Activated CD8-positive, alpha-beta T cell treated with anti-CD3 and anti-CD28 coated beads, Interleukin-2, amount 10 ng/mL, durations not matched to agents 7 days and 5 days (primary cell): ENCODE measurements around the gene RELT. TPM values are rescaled to one million over a fixed set of nuclear protein-coding genes. Genes with fewer than 3 reads are reported as not detected.

Experiments used
- ATAC-seq: fragments of 150-1000 bp; cut with Tn5 transposase; one replicate; pipeline ENCODE4 v1.10.0; 2021; ENCODE audit warnings: moderate library complexity
- CTCF ChIA-PET: fragments of 350-600 bp; sonication (Branson Sonifier 250); formaldehyde crosslinking; loops from one replicate; lab custom pipeline; 2021; ENCODE audit warnings: antibody characterized with exemption; lab: Charles Lee
- POLR2A ChIA-PET: fragments of 350-600 bp; sonication (Branson Sonifier 250); formaldehyde crosslinking; loops from one replicate; lab custom pipeline; 2021; ENCODE audit warnings: antibody characterized with exemption; lab: Charles Lee
- DNase-seq: peaks from one replicate; pipeline ENCODE4 v3.0.0-alpha.2; 2020
- H3K27ac Mint-ChIP-seq: one replicate; pipeline ENCODE4 v1.8.0; 2021; ENCODE audit warnings: mild to moderate bottlenecking, mixed read lengths
- H3K27me3 Mint-ChIP-seq: one replicate; pipeline ENCODE4 v1.8.0; 2021; ENCODE audit warnings: low read depth, mixed read lengths
- H3K36me3 Mint-ChIP-seq: one replicate; pipeline ENCODE4 v1.8.0; 2021; ENCODE audit warnings: low read depth, mixed read lengths
- H3K4me1 Mint-ChIP-seq: one replicate; pipeline ENCODE4 v1.8.0; 2021; ENCODE audit warnings: low read depth, mixed read lengths
- H3K4me3 Mint-ChIP-seq: one replicate; pipeline ENCODE4 v1.8.0; 2021; ENCODE audit warnings: mild to moderate bottlenecking, mixed read lengths
- H3K9me3 Mint-ChIP-seq: one replicate; pipeline ENCODE4 v1.8.0; 2022; ENCODE audit warnings: mixed read lengths; ENCODE audit not compliant: insufficient read depth
- total RNA-seq, 2 experiments: library from RNA; stranded (reverse); gene quantifications; one replicate each; pipeline ENCODE4 v1.2.3, GENCODE V29; 2021

RELT gene, protein sequence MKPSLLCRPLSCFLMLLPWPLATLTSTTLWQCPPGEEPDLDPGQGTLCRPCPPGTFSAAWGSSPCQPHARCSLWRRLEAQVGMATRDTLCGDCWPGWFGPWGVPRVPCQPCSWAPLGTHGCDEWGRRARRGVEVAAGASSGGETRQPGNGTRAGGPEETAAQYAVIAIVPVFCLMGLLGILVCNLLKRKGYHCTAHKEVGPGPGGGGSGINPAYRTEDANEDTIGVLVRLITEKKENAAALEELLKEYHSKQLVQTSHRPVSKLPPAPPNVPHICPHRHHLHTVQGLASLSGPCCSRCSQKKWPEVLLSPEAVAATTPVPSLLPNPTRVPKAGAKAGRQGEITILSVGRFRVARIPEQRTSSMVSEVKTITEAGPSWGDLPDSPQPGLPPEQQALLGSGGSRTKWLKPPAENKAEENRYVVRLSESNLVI
- total RNA-seq = 10 to 100 TPM; 28.6 to 33.2 TPM

DNA sequence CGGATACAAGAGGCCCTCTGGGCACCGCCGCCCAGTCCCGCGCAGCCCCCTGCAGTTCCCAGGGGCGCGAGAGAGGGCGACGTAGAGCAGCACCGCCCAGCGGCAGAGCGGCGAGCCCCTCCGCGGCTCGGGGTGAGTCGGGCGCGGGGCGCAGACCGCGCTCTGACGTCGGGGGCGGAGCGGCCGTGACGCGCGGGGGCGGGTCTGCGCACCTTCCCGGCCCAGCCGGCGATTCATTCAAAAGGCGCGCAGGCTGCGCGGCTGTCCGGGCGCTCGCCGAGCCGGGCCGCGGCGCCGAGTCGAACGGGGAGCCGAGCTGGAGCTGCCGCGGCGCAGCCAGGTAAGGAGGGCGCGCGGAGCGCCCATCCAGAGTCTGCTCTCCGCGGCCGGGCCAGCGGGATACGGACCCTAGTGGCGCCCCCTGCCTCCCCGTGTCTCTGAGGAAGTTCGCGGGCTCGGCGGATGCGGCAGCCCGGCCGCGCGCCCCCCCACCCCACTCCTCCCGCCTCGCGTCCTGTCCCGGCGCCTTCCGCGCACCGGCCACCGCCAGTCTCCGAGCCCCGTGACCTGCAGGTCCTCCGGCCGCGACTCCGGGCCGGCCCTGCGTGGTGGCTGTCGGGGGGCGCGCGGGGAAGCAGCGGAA lies at the start of gene RELT:
Gene RELT, plus strand, starts transcription at position 240 of the 643 bp plus-strand sequence. CDS start 12,738 bp downstream, outside the sequence.
- peaks cover 69% of the 10 kb centered on the region for H3K4me1 Mint-ChIP-seq
- no peaks in the 10 kb centered on the region for H3K9me3 Mint-ChIP-seq
- CTCF ChIA-PET = interaction anchor here (1.0 to 2.0 kb wide), 2 partner anchors 9 to 25 kb away, joined by 4 to 8 read pairs; no protein-coding TSS in a partner anchor
- H3K36me3 Mint-ChIP-seq = peaks cover 15% of the 10 kb centered on the region
- DNase-seq (peak; percentile 93), ATAC-seq (peak; percentile 80)
- peak within 1 kb of the TSS; percentile 99 for H3K27ac Mint-ChIP-seq
- no peaks in the 10 kb centered on the region for H3K27me3 Mint-ChIP-seq
- H3K4me3 Mint-ChIP-seq = peak within 1 kb of the TSS; percentile 97
- POLR2A ChIA-PET = interaction anchor here (1.0 to 2.1 kb wide), 4 partner anchors 9 to 23 kb away, joined by 3 to 7 read pairs (median 3); no protein-coding TSS in a partner anchor

DNA sequence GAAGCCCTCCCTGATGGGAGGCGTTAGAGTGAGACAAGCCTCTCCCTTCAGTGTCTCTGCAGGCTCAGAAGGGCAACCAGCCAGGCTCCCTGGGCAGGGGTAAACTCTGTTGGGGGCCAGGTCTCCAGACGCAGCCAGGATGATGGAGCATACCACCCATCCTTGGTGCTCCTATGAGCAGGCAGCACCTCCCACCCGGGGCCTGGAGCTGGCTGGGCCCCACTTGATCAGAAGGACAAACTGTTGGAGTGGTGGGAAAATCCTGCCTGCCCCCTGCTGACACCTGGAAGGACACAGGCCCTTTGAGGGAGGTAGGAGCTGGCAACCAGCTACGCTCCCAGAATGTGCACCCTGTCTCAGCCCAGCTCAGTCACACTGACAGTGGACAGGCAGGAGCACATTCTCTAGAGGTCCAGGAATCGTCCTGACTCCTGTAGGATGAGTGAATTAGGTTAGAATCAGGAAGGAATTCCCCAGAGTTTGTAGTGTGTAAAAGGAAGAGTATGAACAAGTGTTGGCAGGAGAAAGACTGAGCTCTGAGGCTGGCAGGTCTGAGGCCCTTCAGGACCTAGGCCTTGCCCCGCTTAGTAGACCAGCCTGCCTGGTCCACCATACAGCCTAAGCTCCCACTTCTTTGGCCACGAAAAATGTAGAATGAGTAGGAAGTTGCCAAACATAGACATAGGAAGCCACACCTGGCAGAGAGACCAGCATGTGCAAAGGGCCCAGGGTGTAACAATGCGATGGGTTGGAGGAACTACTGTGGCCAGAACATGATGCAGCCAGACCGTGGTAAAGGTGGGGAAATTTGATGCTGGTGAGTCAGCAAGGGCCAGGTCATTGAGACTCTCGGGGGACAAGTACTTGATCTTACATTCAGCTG lies 49.0 kb upstream of the RELT start:
- peaks cover 14% of the 10 kb centered on the region for H3K4me1 Mint-ChIP-seq
- no peaks in the 10 kb centered on the region for H3K36me3 Mint-ChIP-seq
- ATAC-seq (no peak), DNase-seq (no peak)
- H3K27ac Mint-ChIP-seq = no peak overlapping the region
- no peaks in the 10 kb centered on the region for H3K9me3 Mint-ChIP-seq
- H3K27me3 Mint-ChIP-seq = peaks cover 3% of the 10 kb centered on the region
- H3K4me3 Mint-ChIP-seq = no peak overlapping the region
- ChIA-PET CTCF (interaction anchor here (0.6 to 3.1 kb wide), 6 partner anchors 9 to 299 kb away, joined by 3 to 23 read pairs (median 6); no protein-coding TSS in a partner anchor), POLR2A (no interaction called here)

DNA sequence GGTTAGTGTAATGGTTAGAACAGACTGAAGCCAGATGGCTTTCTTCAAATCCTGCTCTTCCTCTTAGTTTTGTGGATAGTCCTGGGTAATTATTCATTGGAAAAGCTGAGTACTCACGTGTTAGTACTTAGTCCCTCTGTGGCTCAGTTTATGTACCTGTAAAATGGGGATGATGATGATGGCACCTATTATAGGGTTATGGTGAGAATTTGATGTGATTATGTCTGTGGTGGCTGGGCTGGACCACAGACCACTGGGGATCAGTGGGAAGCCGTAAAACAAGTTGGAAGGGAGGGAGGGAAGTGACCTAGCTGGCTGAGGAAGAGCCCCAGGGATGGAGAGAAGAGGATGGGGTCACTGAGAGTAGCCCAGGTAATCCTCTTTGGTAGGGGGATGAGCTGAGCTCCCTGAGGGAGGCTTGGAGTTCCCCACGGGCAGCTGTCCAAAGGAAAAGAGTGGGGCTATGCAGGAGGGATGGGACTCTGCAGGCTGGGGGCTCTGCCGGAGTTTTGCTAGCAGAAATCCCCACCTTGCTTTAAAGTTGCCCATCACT lies 48.3 kb upstream of the RELT start:
- Mint-ChIP-seq H3K4me1 (peaks cover 13% of the 10 kb centered on the region), H3K9me3 (no peaks in the 10 kb centered on the region), H3K4me3 (no peak overlapping the region), H3K27me3 (peaks cover 3% of the 10 kb centered on the region), H3K27ac (no peak overlapping the region), H3K36me3 (no peaks in the 10 kb centered on the region)
- no peak for DNase-seq
- ATAC-seq = no peak
- CTCF ChIA-PET = interaction anchor here (0.6 to 3.1 kb wide), 7 partner anchors 8 to 298 kb away, joined by 3 to 23 read pairs (median 3); no protein-coding TSS in a partner anchor
- POLR2A ChIA-PET = no interaction called here

DNA sequence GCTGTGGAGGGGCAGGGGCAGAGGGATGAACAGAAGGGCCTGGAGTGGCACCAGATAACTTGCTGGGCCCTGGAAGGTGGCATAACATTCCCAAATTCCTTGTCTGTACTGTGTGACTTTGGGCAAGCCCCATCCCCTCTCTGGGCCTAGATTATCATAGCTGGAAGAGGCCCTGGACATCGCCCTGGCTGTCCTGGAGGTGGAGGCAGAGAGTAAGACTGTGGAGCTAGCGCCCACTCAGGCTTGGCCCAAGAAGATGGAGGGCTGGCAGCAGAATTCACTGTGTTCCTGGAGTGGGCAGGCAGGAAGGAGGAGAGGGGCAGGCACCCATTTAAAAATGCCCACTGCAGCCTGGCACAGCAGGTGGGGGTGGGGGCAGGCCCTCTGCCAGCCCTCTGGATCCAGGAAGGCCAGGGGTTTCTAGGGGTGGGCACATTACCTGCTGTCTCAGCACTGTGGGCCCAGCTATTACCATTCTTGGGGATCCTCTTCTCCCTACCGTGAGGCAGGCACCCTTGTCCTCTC lies 45.6 kb upstream of the RELT start:
- ChIA-PET POLR2A (interaction anchor here (0.7 kb wide), 1 partner anchor 99 kb away, joined by 3 read pairs; no protein-coding TSS in a partner anchor), CTCF (interaction anchor here (1.2 to 1.5 kb wide), 2 partner anchors 24 to 35 kb away, joined by 4 to 5 read pairs; no protein-coding TSS in a partner anchor)
- no peak overlapping the region for H3K27ac Mint-ChIP-seq
- peaks cover 11% of the 10 kb centered on the region for H3K4me1 Mint-ChIP-seq
- no peaks in the 10 kb centered on the region for H3K36me3 Mint-ChIP-seq
- ATAC-seq (no peak), DNase-seq (no peak)
- H3K27me3 Mint-ChIP-seq = peaks cover 3% of the 10 kb centered on the region
- no peaks in the 10 kb centered on the region for H3K9me3 Mint-ChIP-seq
- H3K4me3 Mint-ChIP-seq = no peak overlapping the region

DNA sequence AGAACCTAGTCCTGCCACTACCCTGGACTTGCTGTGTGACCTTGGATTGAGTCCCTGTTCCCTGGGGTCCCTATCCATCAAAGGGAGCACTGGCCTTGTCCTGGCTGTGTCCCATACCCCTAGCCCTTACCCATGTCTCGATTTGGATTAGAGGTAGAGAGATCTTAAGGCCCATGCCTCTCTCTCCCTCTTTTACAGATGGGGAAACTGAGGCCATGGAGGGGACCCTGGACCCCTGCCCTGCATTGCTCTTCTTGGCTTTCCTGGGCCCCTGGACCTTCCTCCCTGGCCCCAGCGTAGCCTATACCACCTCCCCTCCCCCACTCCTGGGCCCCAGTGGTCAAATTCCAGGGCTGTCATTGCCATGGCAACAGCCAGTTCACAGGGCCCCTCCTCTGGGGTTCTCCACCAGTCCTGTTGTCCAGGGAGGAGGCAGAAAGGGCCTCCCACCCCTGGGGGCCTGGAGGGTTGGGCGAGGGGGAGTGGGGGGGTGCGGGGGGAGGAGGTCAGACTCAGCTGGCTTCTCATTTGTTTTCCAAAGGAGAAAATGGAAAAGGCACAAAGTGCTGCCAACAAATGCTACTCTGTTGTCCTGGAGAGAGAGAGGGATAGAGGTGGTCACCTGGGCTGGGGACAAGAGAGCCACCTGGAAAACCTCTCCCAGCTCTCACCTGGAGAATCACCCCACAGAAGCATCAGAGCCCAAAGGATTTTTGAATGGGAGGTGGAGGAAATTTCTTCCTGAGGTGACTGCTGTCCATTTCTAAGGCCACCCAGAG lies 44.9 kb upstream of the RELT start:
- no peaks in the 10 kb centered on the region for H3K36me3 Mint-ChIP-seq
- ChIA-PET CTCF (interaction anchor here (1.2 to 1.5 kb wide), 2 partner anchors 25 to 36 kb away, joined by 4 to 5 read pairs; no protein-coding TSS in a partner anchor), POLR2A (interaction anchor here (0.6 to 0.7 kb wide), 2 partner anchors 92 to 98 kb away, joined by 3 read pairs; no protein-coding TSS in a partner anchor)
- no peak overlapping the region for H3K4me3 Mint-ChIP-seq
- no peaks in the 10 kb centered on the region for H3K9me3 Mint-ChIP-seq
- peaks cover 3% of the 10 kb centered on the region for H3K27me3 Mint-ChIP-seq
- DNase-seq (no peak), ATAC-seq (no peak)
- H3K4me1 Mint-ChIP-seq = peaks cover 16% of the 10 kb centered on the region
- no peak overlapping the region for H3K27ac Mint-ChIP-seq

DNA sequence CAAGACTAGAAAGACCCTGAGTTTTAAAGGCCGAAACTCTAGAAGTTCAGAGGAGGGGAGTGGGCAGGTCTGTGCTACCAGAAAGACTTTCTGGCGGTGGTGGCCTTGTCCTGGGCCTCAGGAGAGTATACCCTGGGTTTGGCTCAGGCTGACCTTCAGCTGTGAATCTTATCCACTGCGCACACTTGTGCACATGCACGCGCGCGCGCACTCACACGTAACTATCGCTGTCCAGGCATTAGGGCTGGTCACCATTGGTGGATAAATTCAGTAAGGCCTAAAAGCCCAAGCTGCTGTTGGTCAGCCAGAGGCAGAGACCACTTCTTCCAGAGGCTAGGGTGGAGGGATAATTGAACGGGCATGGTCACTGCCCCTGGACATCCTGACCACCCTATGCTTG lies 43.0 kb upstream of the RELT start:
- CTCF ChIA-PET = interaction anchor here (1.8 to 4.6 kb wide), 3 partner anchors 16 to 44 kb away, joined by 6 to 93 read pairs (median 31); partner anchors contain the start of gene ARHGEF17
- ATAC-seq (no peak), DNase-seq (no peak)
- POLR2A ChIA-PET = no interaction called here
- Mint-ChIP-seq H3K27ac (no peak overlapping the region), H3K36me3 (no peaks in the 10 kb centered on the region), H3K9me3 (no peaks in the 10 kb centered on the region), H3K4me3 (no peak overlapping the region), H3K27me3 (peaks cover 3% of the 10 kb centered on the region), H3K4me1 (peaks cover 11% of the 10 kb centered on the region)

DNA sequence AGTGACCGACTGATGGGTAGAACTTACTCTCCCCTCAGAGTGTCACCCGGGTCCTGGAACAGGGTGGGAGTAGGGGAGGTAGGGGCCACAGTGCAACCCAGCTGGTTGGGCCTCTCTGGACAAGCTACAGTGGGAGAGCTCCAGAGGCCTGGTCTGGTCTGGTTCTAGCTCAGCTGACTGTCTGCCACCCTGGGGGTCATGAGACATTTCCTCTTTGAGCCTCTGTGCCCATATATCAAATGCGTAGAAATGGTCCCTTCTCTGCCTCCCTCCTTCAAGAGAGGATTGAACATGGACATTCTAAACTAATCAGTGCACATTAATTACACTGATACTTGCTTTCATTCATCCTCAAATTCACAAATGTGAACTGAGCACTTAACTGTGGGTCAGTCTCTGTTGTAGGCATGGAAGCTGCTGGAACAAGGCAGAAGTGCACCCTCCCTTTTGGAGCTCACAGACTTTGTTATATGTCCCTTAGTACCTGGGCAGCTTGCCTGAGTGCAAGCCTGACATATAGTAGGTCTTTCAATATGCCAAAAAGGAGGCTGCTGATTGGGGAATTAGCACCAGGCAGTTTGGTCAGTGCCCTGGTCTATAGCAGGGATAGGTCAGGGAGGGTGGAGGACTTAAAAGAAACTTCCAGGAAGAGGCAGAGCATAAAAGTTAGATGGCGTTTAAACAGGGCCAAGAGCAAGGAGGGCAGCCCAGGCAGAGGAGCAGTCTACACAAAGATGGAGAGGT lies 42.4 kb upstream of the RELT start:
- CTCF ChIA-PET = interaction anchor here (1.8 to 4.6 kb wide), 5 partner anchors 16 to 45 kb away, joined by 6 to 93 read pairs (median 28); partner anchors contain the start of gene ARHGEF17
- no peak for DNase-seq
- POLR2A ChIA-PET = no interaction called here
- Mint-ChIP-seq H3K4me1 (peaks cover 11% of the 10 kb centered on the region), H3K9me3 (no peaks in the 10 kb centered on the region), H3K36me3 (no peaks in the 10 kb centered on the region), H3K4me3 (no peak overlapping the region), H3K27ac (no peak overlapping the region), H3K27me3 (peaks cover 2% of the 10 kb centered on the region)
- ATAC-seq = no peak

DNA sequence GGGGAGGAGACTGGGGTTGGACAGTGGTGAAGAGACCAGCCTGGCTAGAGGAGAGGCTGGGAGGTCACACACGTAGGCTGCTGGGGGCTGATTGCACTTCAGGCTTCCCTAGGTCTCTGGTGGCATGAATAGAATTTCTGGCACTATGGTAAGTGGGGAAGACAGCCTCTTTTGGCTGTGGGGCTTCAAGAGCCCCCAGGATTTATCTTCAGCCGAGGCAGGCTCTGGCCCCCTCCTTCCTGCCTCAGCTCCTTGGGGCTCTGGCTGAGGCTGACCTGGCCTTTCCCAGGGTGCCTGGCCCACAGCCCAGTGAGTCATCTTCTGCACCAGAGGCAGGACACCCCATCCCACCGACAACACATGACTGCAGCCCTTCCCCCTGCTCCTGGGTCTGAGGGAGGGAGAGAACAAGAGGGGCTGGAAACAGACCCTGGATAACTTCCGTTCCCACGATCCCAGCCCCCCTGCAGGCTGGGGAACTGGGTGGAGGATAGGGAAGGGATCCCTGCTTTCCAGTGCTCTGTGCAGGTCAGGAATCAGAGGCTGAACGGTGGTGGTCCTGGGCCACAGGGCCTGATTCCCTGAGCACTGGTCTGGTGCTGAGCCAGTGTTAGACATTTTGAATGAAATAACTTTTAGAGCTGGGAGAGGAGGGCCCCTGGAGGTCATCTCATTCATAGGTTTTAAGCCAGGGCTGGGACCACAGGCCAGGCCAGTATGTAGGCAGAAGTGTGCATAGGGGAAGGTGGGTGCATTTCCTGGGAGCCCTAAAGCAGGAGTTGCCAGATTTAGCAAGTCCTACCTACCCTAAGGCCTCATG lies 41.6 kb upstream of the RELT start:
- no peak for ATAC-seq
- no peaks in the 10 kb centered on the region for H3K36me3 Mint-ChIP-seq
- H3K4me1 Mint-ChIP-seq = peaks cover 11% of the 10 kb centered on the region
- no peak overlapping the region for H3K27ac Mint-ChIP-seq
- DNase-seq = no peak
- H3K9me3 Mint-ChIP-seq = no peaks in the 10 kb centered on the region
- ChIA-PET POLR2A (no interaction called here), CTCF (interaction anchor here (0.7 to 4.6 kb wide), 21 partner anchors 7 to 150 kb away, joined by 3 to 93 read pairs (median 7); partner anchors contain the start of gene ARHGEF17)
- H3K27me3 Mint-ChIP-seq = peaks cover 2% of the 10 kb centered on the region
- H3K4me3 Mint-ChIP-seq = no peak overlapping the region
